ENCODE results near the gene TRAPPC12.

The TRAPPC12 gene

DNA sequence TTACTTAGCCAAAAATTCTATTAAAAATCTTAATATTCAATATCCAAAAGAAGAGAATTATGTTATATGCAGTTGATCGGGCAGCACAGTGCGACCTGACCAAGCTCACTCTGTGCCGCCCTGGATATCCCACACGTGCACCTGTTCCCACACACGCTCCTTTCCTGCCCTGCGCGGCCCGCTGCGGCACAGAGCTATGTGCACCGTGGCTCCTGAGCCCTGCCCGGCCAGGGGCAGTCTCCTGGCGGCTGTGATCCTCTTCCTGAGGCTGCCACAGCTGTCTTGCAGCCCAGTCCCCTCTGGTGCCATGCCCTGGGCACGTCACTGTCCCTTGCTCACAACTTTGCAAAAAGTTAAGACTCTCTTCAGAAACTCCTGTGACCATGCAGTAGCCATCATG lies 29.3 kb downstream of the TRAPPC12 start:
- no peak for DNase-seq (ENCODE audit: low read depth in 2 of 2)

DNA sequence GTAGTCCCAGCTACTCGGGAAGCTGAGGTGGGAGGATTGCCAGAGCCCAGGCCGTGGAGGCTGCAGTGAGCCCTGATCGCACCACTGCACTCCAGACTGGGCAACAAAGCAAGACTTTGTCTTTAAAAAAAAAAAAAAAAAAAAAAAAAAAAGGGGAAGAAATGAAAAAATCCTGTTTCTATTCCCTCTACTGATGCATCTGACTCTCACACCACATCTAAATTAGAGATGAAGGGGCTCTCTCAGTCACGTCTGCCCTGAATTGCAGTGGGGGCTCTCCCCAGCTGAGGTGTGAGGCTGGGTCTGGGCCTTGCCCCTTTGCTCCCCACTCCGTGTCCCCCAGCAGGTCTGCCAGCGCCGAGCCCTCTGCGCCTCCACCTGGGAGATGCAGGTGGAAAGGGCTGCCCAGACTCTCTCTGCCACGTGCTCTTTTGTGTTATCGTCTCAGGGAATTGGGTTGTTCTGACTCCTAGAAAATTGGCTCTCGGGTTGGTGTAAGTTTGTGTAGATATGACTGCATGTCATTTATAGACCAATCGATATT lies 30.2 kb downstream of the TRAPPC12 start:
- no peak for DNase-seq (ENCODE audit: low read depth in 2 of 2)

DNA sequence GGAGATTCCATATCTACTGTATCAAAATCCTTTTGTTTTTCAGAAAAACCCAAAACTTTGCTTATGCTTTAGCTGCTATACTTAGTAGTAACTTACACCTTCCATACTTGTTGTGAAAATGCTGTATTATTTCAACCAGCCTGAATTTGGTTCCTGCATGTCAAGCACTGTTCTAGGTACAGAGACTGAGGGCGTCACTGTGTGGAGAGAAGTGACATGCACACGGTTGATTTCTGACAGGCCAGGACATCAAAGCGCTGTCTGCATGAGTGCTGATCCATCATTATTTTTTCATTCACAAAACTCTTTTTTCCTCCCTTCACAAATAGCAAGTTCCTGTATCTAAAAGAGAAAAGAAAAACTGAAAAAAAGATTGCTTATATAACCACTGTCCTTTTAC lies 31.6 kb downstream of the TRAPPC12 start:
- DNase-seq (ENCODE audit: low read depth in 2 of 2), result no peak

DNA sequence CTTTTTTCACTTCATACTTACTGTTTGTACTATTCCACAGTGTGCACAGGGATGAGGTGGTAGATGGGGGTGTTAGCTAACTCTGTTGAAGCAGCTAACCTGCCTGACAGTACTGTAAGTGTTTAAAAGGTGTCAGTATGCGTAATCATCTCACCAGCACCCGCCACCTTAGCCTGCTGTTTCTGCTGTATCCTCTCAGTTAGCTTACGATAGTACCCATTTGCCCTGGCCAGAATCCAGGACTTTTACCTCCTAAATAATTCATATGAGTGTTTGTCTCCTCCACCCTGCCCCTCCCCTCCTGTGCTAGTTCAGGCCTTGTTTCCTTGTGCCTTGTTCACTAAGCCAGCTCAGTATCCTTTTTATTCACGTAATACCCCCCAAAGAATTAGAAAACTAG lies 34.2 kb downstream of the TRAPPC12 start:
- DNase-seq (ENCODE audit: low read depth in 2 of 2), result no peak

DNA sequence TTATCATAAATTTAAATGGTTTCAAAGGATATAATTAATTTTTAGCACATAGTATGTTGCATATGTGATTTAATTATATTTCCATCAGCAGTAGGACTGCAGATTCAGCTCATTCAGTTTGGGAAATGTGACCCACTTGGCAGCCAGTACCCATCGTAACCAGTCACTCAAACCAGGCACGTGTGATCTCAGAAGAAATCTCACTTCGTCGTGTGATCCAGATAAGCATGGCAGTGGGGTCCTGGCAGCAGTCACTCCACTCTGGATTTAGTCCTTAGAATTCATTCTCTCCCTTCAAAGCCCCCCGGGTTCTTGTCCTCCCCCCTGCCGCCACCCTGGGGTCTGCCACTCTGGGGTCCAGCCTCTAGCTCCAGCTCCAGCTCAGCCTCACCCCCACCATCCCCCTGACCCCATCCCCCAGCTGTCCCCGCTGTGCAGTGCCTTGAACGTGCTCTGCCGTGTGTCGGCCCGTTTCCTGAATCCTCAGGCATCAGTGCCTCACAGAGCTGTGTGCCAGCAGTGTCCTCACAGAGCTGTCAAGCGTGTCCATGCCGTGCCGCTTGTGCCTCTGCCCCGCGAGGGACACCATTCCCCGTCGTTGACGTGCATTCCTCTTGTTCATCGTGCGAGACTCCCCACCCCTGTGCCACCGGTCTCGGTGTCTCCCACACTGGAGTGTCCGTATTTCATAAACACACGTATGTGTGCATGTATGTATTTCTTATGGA lies 34.8 kb downstream of the TRAPPC12 start:
- DNase-seq (ENCODE audit: low read depth in 2 of 2), result no peak

DNA sequence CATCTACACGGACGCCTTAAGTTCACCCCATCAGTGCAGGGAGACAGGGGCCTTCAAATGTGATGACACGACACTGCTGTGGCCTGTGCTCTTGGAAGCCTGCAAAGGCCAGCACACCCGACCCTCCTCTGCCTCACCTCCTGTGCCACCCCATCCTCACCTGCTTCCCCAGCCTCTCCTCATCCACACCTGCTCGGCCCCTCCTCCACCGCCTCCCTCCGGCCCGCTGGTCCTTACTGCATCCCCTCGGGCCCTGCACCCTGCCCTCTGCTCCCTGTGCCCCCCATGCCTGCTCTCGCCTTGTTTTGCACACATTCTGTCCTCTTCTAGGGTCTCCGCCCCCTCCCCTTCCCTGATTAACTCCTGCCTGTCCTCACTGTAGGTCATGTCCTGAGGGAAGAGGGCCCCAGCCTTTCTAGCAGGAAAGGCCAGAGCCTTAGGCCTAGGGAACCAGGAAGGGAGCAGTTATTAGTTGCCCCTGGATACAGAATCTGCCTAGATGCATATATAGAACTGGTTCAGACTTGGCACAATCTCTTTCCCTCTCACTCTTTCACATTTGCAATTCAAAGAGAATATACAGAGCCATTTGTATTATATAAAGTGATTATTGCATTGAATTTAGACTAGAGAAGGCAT lies 39.4 kb downstream of the TRAPPC12 start:
- DNase-seq (ENCODE audit: low read depth in 2 of 2), result no peak

DNA sequence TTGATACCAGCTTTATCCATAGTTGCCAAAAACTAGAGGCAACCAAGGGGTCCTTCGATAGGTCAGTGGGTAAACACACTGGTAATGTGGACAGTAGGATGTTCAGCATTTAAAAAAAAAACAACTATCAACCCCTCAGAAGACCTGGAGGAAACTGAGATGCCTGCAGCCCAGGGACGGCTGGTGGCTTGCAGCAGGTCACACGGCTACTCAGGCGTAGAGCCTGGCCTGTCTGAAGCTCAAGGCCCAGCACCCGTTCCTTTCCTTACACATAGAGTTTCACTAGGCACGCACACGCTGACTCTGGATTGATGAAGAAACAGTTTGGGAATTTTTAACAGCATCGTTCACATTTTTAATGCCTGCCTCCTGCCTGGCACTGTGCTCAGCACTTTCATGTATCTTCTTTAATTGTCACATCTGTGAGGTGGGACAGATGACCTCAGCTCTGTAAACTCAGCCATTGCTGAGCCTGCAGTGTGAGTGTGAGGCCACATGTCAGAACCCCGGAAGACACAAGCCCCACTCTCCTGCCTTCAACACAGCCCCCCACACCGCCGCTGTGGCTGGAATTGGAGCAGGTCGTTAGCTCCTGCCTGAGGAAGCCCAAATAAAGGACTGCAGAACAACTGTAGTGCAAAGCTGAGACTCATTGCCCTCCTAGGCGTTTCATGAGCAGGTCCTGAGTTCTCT lies 40.7 kb downstream of the TRAPPC12 start:
- DNase-seq (ENCODE audit: low read depth in 2 of 2), result no peak

DNA sequence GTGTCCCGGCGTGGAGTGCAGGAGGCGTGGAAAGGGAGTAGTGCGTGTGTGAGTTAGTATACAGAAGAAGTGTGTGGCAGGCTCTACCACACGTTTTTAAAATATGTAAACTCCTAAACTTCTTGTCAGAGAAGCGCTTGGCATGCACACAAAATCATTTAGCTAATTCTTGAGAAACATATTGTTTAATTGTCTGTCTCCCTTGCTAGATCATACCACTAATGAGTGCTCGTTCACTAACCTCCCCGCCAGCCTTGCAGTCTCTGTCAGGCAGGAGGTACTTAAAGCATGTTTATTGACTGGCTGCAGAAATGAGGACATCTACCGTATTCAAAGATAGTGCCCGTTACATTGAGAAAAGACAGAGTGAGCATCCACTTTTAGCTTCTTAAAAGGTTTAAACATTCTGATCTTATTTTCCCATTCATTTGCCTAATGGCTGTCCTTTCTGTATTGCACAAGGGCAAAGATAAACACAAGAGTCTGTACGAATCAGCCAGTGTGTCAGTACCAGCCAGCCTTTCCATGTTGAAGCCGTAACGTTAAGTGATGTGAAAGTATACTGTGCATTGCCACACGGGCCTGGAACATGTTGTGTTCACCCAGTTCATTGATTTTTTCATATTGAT lies 41.4 kb downstream of the TRAPPC12 start:
- DNase-seq (ENCODE audit: low read depth in 2 of 2), result no peak

DNA sequence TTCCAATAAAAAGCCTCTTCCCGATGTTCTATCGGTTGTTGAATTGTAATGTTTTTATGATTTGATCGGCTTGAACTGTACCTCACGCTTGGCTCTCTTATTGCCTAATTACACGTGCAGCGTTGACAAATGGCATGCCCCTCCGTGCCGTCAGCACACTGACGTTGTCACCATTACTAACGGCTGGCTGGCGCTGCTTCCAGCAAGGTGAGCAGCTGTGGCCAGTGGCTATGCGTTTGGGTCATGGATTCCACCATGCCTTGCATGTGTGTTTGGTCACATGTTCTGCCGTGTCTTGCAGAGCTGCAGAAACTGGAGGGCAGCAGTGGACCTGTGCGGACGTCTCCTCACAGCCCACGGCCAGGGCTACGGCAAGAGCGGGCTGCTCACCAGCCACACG lies 42.1 kb downstream of the TRAPPC12 start:
- no peak for DNase-seq (ENCODE audit: low read depth in 2 of 2)

DNA sequence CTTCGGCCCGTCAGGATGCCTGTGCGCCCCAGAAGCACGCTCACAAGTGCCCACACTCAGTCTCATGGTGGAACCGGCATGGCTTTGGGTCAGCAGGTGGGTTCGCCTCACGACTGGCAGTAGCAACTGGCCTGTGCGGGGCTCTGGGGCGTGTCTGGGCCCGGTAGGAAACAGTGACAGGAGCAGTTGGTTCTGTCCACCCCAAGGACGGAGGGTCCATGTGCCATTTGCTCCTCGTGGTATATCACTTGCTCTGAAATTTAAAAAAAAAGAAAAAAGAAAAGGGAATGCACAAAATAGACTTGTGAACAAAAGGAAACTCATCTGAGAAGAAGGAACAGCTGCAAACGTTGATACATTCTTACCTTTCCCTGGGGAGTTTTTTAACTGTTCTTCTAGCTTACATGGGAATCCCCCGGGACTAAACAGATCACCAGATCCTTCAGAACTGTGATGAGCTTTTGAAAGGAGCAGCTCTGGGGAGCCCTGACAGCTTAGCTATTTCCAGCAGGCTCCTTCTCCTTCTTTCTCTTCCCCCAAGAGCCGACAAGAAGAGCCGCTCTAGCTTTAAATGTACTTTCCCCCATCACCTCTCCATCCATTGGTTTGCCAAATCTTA lies 42.8 kb downstream of the TRAPPC12 start:
- no peak for DNase-seq (ENCODE audit: low read depth in 2 of 2)

DNA sequence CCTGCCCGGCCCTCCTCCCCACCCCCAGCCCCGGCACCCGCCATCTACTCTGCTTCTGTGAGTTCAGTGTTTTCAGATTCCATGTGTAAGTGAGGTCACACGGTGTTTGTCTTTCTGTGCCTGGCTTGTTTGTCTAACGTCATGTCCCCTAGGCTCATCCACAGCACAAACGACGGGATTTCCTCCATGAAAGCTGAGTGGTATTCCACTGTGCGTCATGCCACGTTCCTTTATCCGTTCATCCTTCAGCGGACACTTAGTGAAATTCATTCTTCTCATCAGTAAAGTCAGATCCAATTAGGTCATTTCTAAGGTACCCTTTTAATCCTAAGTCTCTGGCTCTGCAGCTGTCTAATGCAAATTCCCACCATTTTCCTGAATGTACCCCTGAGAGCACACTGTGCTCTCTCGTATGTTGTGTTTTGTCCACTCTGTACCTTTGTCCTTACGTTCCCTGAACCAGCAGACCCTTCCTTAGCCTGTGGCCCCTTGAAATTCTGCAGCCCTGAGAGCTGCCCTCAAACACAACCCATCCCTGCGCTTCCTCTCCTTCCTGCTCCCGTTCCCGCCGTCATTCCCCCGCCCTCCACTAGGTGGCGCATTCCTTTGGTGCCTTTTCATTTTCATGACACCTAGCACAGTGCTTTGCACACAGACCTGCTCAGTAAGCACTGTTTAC lies 44.1 kb downstream of the TRAPPC12 start:
- peak; percentile 55 to 74 for DNase-seq (ENCODE audit: low read depth in 2 of 2)

DNA sequence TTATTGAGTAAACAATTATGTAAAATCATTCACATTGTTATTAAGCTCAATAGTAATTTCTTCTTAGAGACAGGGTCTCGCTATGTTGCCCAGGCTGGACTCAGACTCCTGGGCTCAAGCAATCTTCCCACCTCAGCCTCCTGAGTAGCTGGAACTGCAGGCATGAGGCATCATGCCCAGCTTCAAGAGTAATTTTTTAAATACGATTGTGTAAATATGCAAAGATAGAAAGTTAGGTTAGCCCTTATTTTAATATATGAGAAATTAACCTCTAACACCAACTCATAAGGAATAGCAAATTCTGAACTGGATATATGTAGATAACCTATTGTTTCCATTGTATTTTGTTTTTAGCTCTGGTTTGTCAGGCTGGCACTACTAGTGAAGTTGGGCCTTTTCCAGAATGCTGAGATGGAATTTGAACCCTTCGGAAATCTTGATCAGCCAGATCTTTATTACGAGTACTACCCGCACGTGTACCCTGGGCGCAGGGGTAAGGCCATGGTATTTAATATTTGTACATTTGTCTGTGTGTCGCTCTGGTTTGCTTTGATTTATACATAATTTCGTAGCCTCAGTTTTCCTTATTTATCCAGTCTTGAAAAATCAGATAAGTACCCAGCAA lies 44.8 kb downstream of the TRAPPC12 start:
- DNase-seq (ENCODE audit: low read depth in 2 of 2), result no peak

DNA sequence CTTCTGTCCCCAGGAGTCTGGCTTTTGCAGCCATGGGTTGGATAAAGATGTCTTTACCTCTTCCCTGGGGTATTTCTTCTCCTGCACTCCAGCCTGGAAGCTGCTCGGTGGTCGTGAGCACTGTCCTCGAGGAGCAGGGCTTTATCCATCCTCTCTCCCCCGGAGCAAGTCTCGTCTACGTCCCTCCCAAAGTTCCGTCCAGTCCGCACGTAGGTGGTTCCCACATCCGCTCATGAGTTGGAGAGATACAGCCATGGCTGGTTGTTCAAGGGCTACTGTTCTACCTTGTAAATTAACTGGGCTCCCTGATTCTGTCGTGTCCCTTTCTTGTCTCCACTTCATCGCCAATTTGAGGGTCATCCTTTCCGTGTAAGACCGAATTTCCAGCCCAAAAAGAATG lies 47.1 kb downstream of the TRAPPC12 start:
- DNase-seq (ENCODE audit: low read depth in 2 of 2), result no peak

DNA sequence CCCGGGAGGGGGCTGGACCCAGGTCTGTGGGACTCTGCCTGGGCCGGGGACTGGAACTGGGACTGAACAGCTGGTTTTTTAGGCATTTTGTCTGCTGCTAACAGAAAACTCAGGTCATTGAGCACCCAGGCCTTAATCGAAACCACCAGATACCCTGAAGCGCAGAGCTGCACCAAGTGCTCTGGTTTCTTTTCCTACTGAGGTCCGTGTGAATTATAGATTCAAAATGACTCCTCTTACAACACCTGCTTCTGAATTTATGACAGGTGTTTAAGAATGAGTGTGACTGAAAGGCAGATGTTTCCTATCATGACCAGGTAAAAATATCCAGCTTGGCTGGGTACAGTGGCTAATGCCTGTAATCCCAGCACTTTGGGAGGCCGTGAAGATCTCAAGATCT lies 47.8 kb downstream of the TRAPPC12 start:
- DNase-seq (ENCODE audit: low read depth in 2 of 2), result no peak

DNA sequence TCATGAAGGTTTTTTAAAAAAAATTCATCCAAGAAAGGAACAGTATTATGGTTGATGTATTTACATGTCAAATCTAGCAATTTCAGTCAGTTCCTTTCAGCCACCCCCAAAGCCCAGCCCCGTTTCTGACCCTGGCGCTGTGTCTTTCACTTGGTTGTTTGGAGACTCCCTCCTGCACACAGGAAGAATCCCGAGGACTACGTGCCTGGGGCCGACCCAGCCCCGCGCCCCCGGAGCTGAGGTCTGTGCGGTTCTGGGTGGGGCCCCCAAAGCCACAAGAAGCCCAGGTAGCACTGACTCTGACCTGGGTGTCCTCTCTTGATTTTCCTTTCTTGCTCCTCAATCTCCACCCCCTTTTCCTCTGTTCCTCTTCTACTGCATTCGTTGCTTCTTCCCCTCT lies 49.1 kb downstream of the TRAPPC12 start:
- DNase-seq (ENCODE audit: low read depth in 2 of 2), result no peak

DNA sequence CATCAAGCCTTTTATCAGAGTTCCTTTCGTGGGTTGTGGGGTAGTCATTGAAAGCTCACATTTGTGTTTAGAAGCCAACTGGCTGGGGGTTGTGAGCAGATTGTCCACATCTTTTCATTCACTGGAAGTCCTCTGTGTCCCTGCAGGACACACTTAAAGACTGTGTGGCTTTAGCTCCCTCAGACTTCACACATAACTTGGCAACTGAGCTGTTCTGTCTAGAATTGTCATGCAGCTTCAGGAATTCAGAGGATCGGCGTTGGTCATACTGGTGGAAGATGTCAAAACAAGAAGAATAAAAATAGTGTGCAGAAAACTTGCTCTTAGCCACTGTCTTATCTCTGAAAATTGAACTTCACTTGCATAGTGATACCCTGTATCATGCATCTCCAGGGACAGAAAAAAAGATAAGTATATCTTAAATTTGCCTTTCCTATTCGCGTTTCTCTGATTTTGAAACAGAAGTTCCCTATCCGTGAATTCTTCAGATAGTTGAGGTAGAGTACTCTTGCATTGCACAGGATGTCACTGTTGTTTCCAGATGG lies 49.6 kb downstream of the TRAPPC12 start:
- no peak for DNase-seq (ENCODE audit: low read depth in 2 of 2)

DNA sequence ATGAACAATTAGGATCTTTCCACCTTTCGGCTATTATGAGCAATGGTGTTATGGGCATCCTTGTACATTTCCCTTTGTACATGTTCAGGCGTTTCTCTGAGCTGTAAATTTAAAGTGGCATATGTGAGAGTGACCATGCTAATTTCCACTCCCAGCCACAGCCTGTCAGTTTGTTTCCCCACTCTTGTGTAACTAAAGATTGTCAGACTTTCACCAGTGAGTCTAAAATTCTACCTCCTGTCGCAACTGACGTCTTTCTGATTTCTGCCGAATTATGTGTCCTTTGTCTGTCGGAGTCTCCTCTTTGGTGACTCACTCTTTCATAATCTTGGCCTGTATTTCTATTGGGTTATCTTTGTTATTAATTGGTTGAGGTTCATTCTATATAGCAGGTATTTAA lies 50.7 kb downstream of the TRAPPC12 start:
- no peak for DNase-seq (ENCODE audit: low read depth in 2 of 2)

DNA sequence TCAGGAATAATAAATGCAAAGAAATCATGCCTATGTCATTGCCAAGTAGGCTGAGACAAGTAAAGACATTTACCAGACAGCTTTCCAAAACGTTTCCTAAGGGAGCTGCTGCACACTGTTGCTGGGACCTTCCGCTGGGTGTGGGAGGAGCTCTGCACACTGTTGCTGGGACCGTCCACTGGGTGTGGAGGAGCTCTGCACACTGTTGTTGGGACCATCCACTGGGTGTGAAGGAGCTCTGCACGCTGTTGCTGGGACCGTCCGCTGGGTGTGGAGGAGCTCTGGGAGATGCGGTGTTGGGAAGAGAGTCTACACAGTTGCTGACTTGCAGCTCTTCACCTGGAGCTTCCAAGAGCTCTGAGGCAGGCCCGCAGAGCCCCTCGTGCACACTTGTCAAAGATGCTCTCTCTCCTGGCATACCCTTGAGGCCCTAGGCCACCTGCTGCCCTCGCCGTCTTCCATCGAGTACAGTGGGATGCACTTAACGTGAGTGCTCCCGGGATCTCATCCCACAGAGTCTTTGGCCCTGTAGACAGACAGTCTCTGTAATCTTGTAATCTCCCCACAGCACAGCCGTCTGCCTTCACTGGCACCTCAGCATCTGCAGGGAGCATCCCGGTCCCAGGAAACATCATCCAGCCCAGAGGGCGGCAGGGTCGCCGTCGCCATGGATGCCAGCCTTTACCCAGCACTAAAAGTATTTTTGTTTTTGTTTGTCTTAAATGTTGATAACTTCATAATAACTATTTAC lies 51.4 kb downstream of the TRAPPC12 start:
- DNase-seq (ENCODE audit: low read depth in 2 of 2), result no peak

DNA sequence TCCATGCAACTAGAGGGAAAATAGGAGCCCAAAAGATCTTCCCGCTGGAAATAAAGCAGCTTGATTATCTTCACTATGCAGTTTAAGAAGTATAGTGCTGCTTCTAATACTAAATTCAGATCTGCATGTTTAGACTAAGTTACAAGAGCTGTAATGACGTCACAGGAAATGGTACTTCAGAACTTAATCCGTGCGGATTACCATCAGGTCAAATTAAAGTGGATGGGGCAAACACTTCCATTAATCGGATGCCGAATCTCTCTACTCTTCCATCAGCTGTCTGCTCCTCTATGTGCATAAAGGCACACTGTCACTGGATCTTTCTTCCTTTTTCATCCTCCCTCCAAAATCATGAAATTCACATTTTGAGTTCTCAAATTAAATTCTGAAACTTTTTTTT lies 52.6 kb downstream of the TRAPPC12 start:
- DNase-seq (ENCODE audit: low read depth in 2 of 2), result no peak

Measured in stimulated activated CD4-positive, alpha-beta T cell treated with anti-CD3 and anti-CD28 coated beads, Interleukin-12 subunit alpha, Interleukin-12 subunit beta, amount 100 ng/mL, for 24 hours (primary cell).